Right lobe of liver (tissue), 6 donors: ENCODE measurements around the gene SLMAP. TPM values are rescaled to one million over a fixed set of nuclear protein-coding genes. Genes with fewer than 3 reads are reported as not detected.

Experiments used
- ATAC-seq, 4 donors: fragments of 200-7000 bp; cut with Tn5 transposase; one replicate each; pipeline ENCODE4 v1.9.1; 2020; ENCODE audit warnings: mild to moderate bottlenecking in 4 of 4, moderate library complexity in 4 of 4
- DNase-seq, 3 donors: peaks; one replicate each; pipeline ENCODE4 v3.0.0-alpha.2; 2020
- H3K27ac ChIP-seq, 3 donors: fragments of 200-600 bp; one replicate each; pipeline ENCODE4 v1.8.0; 2022
- H3K27me3 ChIP-seq, 2 donors: fragments of 200-600 bp; one replicate each; pipeline ENCODE4 v1.8.0; 2022
- H3K36me3 ChIP-seq, 4 donors: fragments of 200-600 bp; sonication (generic) in 1 of 4; one replicate each; pipeline versions ENCODE4 v1.5.1 to v1.8.0; 2017 to 2022; ENCODE audit warnings: control low read depth in 1 of 4
- H3K4me1 ChIP-seq, 4 donors: fragments of 200-600 bp; sonication (generic) in 1 of 4; one replicate each; pipeline versions ENCODE4 v1.5.1 to v1.8.0; 2017 to 2022; ENCODE audit warnings: control low read depth in 1 of 4
- H3K4me3 ChIP-seq, 3 donors: fragments of 200-600 bp; one replicate each; pipeline ENCODE4 v1.8.0; 2022
- H3K9me3 ChIP-seq, 4 donors: fragments of 200-600 bp; sonication (generic) in 1 of 4; one replicate each; pipeline versions ENCODE4 v1.5.1 to v1.8.0; 2017 to 2022; ENCODE audit warnings: control low read depth in 1 of 4
- POLR2A ChIP-seq: fragments of 450-650 bp; IDR thresholded peaks from one replicate; pipeline ENCODE4 v1.6.1; 2017; ENCODE audit warnings: antibody characterized with exemption, mild to moderate bottlenecking
- WGBS: methylation state at CpG from one replicate; pipeline ENCODE4 v1.1.6; 2018; ENCODE audit warnings: low coverage, low lambda C conversion rate; ENCODE audit not compliant: insufficient coverage; ENCODE audit errors: missing lambda C conversion rate; 5-methylcytosine and 5-hydroxymethylcytosine counted together
- intact Hi-C, 2 donors: fragments of 100-400 bp; cut with DNase I; formaldehyde crosslinking; loops; one replicate each; pipeline versions ENCODE4 v1.11.2 to v1.14.1; 2022
- total RNA-seq, 6 experiments: library from RNA; depleted of rRNA in 2 of 6; stranded (reverse); fragments of >200 nt in 2 of 6; fragmentation: NEBNext Ultra II Directional in 3 of 6; extraction: Animal tissue kit (Norgen Biotek cat#: 25700) in 3 of 6; gene quantifications; one replicate each; pipeline versions ENCODE4 v1.1.0 to v1.2.4, GENCODE V29; 2016 to 2023
- TF ChIP-seq, protein P1 (sequence below), 4 donors: fragments of 200-600 bp in 3 of 4; fragments of 450-650 bp in 1 of 4; IDR thresholded peaks; one replicate each; pipeline versions ENCODE4 v1.5.1 to v1.8.0; 2016 to 2022; ENCODE audit warnings: antibody characterized with exemption in 4 of 4, mild to moderate bottlenecking in 2 of 4
- donor health status: DM: no; HTN: yes; CAD: no.
- donor health status: DM: no; HTN: no; CAD: no.
- donor health status: DM: no; HTN: no; CAD: no.
- donor health status: DM: no; HTN: yes; CAD: no.
- donor health status: DM: no; HTN: yes; CAD: no.

SLMAP gene
- total RNA-seq, 6 experiments from 2014 or later: 21.1 to 34.9 (median 25.1) TPM

DNA sequence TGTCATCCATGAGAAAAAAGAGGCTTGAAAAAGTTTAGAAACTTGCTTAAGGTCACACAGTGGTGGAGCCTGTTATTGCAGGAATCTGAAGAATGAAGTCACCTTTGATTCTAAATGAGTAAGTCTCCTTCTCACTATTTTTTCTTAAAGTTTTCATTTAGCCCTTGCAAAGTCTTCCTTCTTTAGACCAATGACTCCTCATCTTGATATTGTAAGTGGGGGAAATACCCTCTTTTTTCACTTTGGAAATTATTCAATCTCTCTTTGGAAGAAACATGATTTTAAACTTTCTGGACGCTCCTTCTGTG lies 787 bp upstream of the SLMAP start:
- H3K27ac ChIP-seq: peak overlapping the region; percentile 78 to 88 (median 83)
- DNase-seq (no peak), ATAC-seq (no peak)
- H3K9me3 ChIP-seq: no peaks in the 10 kb centered on the region
- peaks cover 0 to 6% (median 0%) of the 10 kb centered on the region in 4 donors for H3K36me3 ChIP-seq
- TF ChIP-seq, protein P1, sequence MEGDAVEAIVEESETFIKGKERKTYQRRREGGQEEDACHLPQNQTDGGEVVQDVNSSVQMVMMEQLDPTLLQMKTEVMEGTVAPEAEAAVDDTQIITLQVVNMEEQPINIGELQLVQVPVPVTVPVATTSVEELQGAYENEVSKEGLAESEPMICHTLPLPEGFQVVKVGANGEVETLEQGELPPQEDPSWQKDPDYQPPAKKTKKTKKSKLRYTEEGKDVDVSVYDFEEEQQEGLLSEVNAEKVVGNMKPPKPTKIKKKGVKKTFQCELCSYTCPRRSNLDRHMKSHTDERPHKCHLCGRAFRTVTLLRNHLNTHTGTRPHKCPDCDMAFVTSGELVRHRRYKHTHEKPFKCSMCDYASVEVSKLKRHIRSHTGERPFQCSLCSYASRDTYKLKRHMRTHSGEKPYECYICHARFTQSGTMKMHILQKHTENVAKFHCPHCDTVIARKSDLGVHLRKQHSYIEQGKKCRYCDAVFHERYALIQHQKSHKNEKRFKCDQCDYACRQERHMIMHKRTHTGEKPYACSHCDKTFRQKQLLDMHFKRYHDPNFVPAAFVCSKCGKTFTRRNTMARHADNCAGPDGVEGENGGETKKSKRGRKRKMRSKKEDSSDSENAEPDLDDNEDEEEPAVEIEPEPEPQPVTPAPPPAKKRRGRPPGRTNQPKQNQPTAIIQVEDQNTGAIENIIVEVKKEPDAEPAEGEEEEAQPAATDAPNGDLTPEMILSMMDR (IDR thresholded peaks at IDR 0.05): no peak
- TF ChIP-seq POLR2A: no peak
- H3K4me1 ChIP-seq: peaks cover 0 to 28% (median 13%) of the 10 kb centered on the region in 4 donors
- intact Hi-C loops: loop anchor here in 1 of 2 donors (10.0 kb wide), 1 partner anchor 161 kb away; the partner anchor contains the start of gene ARF4
- H3K27me3 ChIP-seq: no peaks in the 10 kb centered on the region
- H3K4me3 ChIP-seq: peak overlapping the region; percentile 77 to 85 (median 82)
- WGBS: 0% methylated on average over 1 of the region's 1 CpG

DNA sequence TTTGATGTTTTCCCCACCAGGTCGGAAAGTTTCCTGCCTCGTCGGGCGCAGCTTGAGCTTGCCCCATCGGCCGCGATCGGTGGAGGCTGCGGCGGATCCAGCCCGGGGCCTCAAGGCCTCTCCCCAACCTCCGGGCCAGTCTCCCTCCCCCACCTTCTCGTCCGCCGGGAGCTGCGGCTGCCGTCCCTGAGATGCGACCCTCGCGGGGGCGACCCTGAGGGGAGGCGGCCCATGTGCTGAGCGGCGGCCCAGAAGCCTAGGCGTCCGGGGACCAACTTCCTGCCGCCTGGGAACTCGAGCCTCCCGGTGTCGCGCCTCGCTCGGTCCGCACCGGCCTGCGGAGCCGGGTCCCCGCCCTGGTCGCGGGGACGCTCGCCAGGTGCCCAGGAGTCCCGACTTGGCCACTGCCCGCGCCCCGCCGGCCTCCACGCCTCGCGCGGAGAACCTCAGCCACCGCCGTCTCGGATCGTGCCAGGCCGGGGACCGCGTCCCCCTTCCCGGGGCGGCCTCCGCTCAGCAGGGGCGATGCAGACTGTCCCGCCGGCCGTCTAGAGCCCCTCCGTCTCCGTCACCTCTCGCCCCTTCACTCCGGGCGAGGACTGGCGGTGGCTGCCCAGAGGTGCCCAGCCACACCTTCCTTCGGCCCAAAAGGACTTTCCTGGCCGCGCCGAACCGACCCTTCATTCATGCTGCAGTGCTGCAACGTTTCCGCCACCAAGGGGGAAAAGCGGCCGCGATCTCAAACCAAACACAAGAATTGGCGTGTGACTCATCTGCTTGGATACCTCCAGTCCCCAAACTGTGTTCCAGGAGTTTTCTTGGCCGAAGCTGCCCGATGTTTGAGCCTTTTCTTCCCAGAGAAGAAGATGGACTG lies 656 bp downstream of the SLMAP start:
- TF ChIP-seq POLR2A: peak; percentile 3
- TF ChIP-seq, protein P1 (IDR thresholded peaks at IDR 0.05): no peak
- Histone ChIP-seq H3K27me3 (no peaks in the 10 kb centered on the region), H3K36me3 (peaks cover 0 to 6% (median 0%) of the 10 kb centered on the region in 4 donors), H3K27ac (peak overlapping the region; percentile 78 to 88 (median 83)), H3K4me3 (peak overlapping the region; percentile 77 to 85 (median 82)), H3K9me3 (no peaks in the 10 kb centered on the region), H3K4me1 (peaks cover 0 to 28% (median 13%) of the 10 kb centered on the region in 4 donors)
- DNase-seq (peak; percentile 56 to 74 (median 62)), ATAC-seq (peak; percentile 38 to 60 (median 56))
- 1% methylated on average over 11 of the region's 84 CpGs for WGBS
- intact Hi-C loops: loop anchor here in 1 of 2 donors (10.0 kb wide), 1 partner anchor 162 kb away; the partner anchor contains the start of gene ARF4

DNA sequence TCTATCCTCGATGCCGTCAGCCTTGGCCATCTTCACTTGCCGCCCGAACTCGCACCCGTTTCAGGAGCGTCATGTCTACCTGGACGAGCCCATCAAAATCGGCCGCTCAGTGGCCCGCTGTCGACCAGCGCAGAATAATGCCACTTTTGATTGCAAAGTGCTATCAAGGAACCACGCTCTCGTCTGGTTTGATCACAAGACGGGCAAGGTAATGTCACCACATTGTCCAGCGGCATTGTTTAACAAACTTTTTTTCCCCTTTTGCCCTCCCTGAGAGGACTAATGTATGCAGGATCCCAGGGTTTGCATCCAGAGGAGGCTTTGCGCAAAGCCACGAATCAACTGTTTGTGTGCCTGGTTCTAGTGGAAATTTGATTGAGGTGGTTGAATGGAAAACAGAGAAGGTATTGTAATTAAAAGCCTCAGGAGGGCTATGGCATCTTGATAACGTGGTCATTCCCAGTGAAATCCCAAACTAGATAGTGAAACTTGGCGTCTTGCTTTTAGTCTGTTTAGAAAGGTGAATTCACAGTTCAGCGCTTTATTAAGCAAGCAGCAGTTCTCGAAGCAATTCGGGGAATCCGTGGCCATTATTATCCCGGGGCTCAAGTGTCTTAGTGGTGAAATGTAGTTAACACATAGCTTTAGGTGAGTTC lies 1.7 kb downstream of the SLMAP start:
- ATAC-seq (peak in 1 of 4 donors; percentile 8), DNase-seq (peak in 2 of 3 donors; percentile 28 to 60)
- 18% methylated on average over 13 of the region's 26 CpGs for WGBS
- Histone ChIP-seq H3K27ac (peak overlapping the region in 1 of 3 donors; percentile 88), H3K36me3 (peaks cover 0 to 6% (median 0%) of the 10 kb centered on the region in 4 donors), H3K4me3 (peak overlapping the region; percentile 77 to 85 (median 82)), H3K27me3 (no peaks in the 10 kb centered on the region), H3K9me3 (no peaks in the 10 kb centered on the region), H3K4me1 (peaks cover 0 to 35% (median 13%) of the 10 kb centered on the region in 4 donors)
- no peak for TF ChIP-seq POLR2A
- TF ChIP-seq, protein P1 (IDR thresholded peaks at IDR 0.05): no peak
- intact Hi-C loops: loop anchor here in 1 of 2 donors (10.0 kb wide), 1 partner anchor 163 kb away; the partner anchor contains the start of gene ARF4

DNA sequence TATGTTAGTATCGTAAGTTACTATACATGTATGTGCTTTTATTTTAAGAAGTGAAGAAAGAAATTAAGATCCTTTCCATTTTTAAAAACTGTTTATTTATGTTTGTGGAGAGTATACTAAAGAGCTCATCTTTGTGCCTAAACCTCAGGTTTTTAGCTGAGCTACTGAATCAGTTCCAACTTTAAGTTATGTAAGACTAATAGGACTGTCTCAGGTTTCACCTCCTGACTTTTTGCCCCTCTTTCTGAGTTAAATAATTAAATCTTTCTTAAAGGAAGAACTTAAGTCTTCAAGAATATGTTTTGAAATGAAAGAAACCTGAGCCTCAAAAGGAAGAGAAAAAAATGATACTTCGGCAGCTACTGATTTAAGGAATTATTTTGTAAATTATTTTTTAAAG lies 2.6 kb downstream of the SLMAP start:
- WGBS: 61% methylated on average over 2 of the region's 2 CpGs
- Histone ChIP-seq H3K9me3 (no peaks in the 10 kb centered on the region), H3K27ac (no peak overlapping the region), H3K36me3 (peaks cover 0 to 6% (median 0%) of the 10 kb centered on the region in 4 donors), H3K27me3 (no peaks in the 10 kb centered on the region), H3K4me3 (peak overlapping the region; percentile 77 to 85 (median 82)), H3K4me1 (peaks cover 0 to 45% (median 13%) of the 10 kb centered on the region in 4 donors)
- TF ChIP-seq POLR2A: no peak
- TF ChIP-seq, protein P1 (IDR thresholded peaks at IDR 0.05): no peak
- no peak for ATAC-seq
- no peak for DNase-seq
- intact Hi-C loops: loop anchor here in 1 of 2 donors (10.0 kb wide), 1 partner anchor 164 kb away; the partner anchor contains the start of gene ARF4
